ENCODE data around the gene FAM50B. TPM values are rescaled to one million over a fixed set of nuclear protein-coding genes. Genes with fewer than 3 reads are reported as not detected.

FAM50B gene
- total RNA-seq, 1 donor from 2014 or later, result 7.5 TPM

GRCh38 chr6:3871939-3872338, 22.8 kb downstream of the FAM50B start:
- DNase-seq (ENCODE audit: low read depth in 2 of 2), result no peak

GRCh38 chr6:3872370-3872854, 23.2 kb downstream of the FAM50B start:
- no peak for DNase-seq (ENCODE audit: low read depth in 2 of 2)

GRCh38 chr6:3873051-3873450, 23.9 kb downstream of the FAM50B start:
- DNase-seq (ENCODE audit: low read depth in 2 of 2), result no peak

DNA sequence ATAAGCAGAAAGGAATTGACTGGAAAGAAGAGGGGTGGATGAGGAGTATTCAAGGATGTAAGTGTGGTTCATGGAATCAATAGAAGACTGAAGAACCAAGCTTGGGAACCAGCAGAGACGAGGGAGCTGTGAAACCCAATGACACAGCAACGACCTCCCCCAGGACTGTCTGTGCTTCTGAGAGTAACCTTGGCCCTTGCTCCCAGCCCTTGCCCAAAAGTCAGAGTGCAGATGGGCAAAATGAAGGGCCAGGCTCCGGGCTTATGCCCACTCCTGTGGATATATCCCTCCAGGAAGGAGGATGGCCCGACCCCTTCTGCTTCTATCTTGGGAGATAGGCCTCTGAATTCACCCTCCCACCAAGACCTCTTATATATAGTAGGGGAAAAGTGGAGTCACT, 24.9 kb downstream of the FAM50B start:
- DNase-seq (ENCODE audit: low read depth in 2 of 2), result no peak

- no peak for DNase-seq (ENCODE audit: low read depth in 2 of 2)
Measured at GRCh38 chr6:3875486-3875885, 26.3 kb downstream of the FAM50B start.

DNA sequence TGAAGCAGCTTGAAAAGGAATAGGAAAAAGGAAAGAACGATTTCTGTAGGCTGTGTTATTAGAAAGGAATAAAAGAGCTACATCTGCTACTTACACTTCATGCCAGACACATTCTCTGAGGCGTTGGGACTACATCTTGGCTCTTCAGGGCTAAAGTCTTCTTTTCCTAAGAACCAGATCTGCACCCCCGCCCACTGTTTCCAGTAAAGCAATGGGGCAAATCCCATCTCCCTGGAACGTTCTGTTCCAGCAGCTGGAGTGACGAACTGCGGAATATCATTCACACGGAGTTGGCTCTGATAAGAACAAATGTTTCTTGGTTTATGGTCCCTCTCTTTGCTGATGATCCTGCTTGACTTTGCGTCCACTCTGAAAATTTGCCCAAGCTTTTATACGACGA, 26.9 kb downstream of the FAM50B start:
- DNase-seq (ENCODE audit: low read depth in 2 of 2), result no peak

GRCh38 chr6:3876866-3877265, 27.7 kb downstream of the FAM50B start:
- peak; percentile 42 to 66 for DNase-seq (ENCODE audit: low read depth in 2 of 2)

GRCh38 chr6:3878048-3878666, 29.0 kb downstream of the FAM50B start:
- no peak for DNase-seq (ENCODE audit: low read depth in 2 of 2)

DNA sequence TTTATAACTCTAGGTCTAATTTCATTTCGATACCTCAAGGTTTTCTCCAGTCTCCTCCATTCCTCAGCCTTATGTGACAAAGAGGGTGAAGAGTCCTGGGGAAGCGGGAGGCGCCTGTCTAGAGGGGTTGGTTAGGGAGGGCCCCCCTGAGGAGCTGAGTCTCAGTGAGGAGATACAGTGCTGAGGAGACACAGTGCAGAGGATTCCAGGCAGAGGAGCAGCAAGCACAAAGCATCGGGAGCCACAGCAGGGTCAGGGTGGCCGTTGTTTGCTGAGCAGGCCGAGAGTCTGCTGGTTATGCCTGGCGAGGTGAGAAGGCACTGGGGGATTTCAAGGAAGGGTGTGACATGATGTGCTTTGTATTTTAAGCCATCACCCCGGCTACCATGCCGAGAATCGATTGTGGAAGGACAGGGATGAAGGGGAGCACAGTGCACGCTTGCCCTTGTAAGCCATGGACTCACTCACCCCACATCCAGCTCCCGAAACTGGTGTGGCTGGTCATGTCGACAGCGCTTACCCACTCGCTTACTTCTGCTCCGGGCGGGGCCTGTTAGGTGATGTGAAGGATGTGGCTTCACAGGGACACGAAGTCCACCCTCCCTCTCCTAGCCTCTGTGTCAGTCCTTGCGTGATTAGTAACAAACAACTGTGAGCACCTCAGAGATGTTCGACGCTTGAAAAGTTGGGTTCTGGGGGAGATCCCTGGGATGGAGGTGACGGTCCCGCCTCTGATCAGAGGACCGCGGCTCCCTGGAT, 30.2 kb downstream of the FAM50B start:
- no peak for DNase-seq (ENCODE audit: low read depth in 2 of 2)

- no peak for DNase-seq (ENCODE audit: low read depth in 2 of 2)
Measured at GRCh38 chr6:3881711-3882421, 32.7 kb downstream of the FAM50B start.

- no peak for DNase-seq (ENCODE audit: low read depth in 2 of 2)
Measured at GRCh38 chr6:3882431-3882830, 33.3 kb downstream of the FAM50B start.

- no peak for DNase-seq (ENCODE audit: low read depth in 2 of 2)
Measured at GRCh38 chr6:3882866-3883265, 33.7 kb downstream of the FAM50B start.

DNA sequence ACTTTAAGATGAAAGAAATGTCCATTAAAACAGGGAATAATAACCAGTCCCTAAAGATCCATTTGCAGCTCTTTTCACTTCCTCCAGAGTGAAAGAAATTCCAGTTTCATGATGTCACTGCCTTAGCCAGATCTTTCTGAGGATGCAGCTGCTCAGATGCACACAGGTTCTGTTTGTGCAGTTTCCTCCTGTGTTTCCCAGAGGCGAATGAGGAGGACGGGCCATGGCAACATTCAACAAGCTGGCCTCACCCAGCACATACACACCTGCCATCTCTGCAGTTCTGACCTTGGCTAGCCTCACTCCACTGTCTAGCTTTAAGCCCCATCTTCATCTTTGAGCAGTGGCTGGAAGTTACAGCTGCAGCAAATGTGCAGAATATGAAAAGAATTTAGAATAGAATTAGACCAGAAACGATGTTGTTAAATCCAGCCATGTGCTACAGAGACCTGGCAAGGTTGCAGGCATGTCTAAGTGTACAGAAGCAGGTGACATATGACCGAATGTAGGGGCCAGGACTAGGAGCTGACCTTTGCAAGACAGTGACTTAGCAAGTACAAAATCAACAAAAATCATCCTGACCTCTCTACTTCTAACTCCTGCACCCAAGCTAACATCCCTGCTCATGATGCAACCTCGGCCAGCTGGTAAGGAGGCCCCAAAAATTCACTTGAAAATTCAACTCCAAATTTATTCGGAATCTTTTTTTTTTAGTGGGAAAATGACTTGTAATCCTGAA, 35.0 kb downstream of the FAM50B start:
- DNase-seq (ENCODE audit: low read depth in 2 of 2), result peak in 1 of 2 donors; percentile 96

DNA sequence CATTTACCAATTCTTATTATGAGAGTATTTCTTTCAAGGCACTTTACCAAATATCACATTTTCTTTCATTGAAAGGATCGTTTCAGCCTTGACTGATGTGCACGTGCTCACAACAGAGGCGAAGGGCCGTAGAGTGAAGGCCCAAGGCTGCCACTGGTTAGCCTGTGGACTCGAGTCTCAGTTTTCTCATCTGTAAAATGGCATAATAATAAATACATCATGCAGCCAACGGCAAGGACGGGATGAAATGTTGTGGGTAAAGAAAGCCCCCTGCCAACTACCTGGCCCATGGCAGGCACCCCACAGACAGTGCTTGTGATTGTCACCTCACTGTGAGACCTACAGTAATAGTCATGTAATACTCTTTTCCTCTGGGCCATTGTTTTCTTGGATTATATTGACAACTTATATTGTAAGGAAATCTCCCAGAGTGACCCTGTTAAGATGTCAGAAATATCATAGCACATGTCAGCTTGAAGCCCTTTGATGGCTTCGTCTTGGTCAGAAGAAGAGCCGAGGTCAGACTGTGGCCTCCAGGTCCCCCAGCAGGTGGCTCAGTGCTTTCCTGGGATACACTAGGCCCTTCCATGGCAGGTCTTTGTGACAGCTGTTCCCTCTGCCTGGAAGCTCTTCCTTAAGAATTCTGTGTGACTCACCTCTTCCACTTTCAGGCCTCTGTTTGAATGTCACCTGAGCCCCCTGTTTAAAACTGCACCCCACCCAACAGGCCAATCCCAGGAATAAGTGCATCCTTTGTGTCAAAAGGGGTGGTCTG, 36.3 kb downstream of the FAM50B start:
- peak in 1 of 2 donors; percentile 32 for DNase-seq (ENCODE audit: low read depth in 2 of 2)

DNA sequence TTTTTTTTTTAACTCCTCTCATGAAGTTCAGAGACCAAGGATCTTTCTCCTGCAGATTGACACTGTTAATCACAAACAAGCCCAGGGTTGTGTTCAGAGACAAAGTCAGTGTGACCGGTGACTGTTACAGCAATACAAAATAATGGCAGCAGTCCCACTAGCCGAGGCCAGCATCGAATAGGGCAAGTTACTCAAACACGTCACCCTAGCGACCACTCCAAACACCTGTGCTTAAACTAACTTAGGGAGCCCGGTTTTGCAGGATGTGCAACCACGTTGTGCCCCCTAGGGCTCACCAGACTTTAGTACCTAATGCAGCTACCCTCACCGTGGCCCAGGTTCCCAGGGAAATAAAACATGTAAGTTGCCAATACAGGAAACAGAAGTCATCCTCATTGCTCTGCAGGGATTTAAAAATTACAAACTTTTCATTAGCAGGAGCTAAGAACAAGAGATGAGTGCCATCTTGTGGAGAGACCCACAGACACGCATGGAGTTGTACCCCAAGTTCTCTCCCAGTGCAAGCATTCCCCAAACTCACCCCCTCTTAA, 38.1 kb downstream of the FAM50B start:
- peak; percentile 71 to 92 for DNase-seq (ENCODE audit: low read depth in 2 of 2)

GRCh38 chr6:3888153-3888957, 39.2 kb downstream of the FAM50B start:
- DNase-seq (ENCODE audit: low read depth in 2 of 2), result no peak

DNA sequence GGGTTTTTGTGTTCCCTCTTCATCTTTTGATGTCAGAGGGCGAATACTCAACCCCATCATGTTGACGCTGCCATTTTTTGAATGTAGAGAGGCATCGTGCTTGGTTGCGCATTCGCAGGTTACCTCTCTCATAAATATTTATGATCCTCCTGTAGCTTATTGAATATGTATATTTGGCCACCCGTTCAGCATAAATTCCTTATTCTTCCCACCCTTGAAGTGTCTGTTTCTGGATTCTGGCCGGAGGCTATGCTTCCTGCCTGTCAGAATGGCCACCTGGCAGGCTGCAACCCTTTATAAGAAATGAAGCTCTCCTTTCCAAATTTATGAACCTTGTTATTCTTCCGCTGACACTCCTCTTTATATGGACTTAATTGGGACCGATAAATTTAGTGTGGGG, 40.9 kb downstream of the FAM50B start:
- no peak for DNase-seq (ENCODE audit: low read depth in 2 of 2)

DNA sequence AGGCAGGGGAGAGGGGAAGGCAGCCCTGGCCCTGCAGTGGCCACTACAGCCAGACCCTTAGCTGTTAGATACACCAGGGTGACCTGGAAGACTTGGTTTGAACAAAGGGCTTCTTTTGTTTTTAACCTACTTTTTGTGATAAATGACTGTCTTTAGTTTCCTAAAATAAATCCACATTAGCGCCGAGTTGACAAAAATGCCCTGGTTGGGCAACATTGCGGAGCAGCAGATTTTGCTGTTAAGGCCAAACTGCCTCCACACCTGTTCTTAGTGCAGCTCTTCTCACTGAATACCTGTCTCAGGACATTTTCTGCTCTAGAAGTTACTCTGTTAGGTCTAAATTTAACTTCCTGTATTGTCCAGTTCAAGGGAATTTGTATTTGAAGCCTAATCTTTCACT, 42.7 kb downstream of the FAM50B start:
- DNase-seq (ENCODE audit: low read depth in 2 of 2), result no peak

DNA sequence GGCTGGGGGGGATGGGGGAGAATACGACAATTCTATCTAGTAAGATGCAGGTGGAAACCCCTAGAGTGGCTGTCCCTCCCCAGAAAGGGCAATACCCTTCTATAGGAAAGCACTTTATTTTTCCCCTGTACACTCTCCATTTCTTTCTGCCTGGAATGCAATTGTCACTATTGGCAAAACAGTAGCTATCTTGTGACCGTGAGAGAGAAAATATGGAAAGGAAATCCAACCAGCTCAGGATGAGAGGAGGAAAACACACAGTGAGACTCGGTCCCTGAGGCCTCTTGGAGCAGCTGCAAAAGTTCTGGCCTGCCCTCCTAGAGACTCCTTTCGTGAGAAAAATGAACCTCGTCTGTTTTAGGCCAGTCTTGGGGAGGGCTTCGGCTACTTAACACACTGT, 43.4 kb downstream of the FAM50B start:
- DNase-seq (ENCODE audit: low read depth in 2 of 2), result peak in 1 of 2 donors; percentile 74

DNA sequence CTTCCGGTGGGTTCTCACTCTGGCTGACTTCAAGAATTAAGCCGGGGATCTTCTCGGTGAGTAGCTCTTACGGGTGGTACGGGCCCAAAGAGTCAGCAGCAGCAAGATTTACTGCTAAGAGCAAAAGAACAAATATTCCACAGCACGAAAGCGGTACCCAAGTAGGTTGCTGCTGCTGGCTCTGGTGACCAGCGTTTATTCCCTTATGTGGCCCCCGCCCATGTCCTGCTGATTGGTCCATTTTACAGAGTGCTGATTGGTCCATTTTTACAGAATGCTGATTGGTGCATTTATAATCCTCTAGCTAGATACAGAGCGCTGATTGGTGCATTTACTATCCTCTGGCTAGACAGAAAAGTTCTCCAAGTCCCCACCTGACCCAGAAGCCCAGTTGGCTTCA, 44.3 kb downstream of the FAM50B start:
- no peak for DNase-seq (ENCODE audit: low read depth in 2 of 2)

Measured in lung microvascular endothelial cell (primary cell).